Fibroblast of the aortic adventitia (primary cell): Measurements from ENCODE around the gene GLI1. TPM values are rescaled to one million over a fixed set of nuclear protein-coding genes. Genes with fewer than 3 reads are reported as not detected.
A peak's percentile ranks its signal among the peaks of the same experiment; 100 is the strongest.

Experiments
- DNase-seq: peaks from one replicate; pipeline ENCODE4 v3.0.0-alpha.2; 2010; ENCODE audit warnings: low read depth
- H3K4me3 ChIP-seq: 2 replicates; pipeline ENCODE4 v1.5.1; 2011; ENCODE audit warnings: low read depth, mild to moderate bottlenecking, control low read depth, low read length, moderate library complexity
- CTCF ChIP-seq: IDR thresholded peaks from 2 replicates; pipeline ENCODE4 v1.5.1; 2011; ENCODE audit warnings: mild to moderate bottlenecking, low read length, control low read depth, inconsistent platforms; ENCODE audit not compliant: insufficient read depth
- total RNA-seq: library from RNA; depleted of rRNA; stranded (reverse); fragments of >200 nt; gene quantifications from 2 replicates; pipeline ENCODE4 v1.2.3, GENCODE V29; 2012; ENCODE audit warnings: low replicate concordance

GLI1 gene
- total RNA-seq, 1 donor, result 1.1 TPM

DNA sequence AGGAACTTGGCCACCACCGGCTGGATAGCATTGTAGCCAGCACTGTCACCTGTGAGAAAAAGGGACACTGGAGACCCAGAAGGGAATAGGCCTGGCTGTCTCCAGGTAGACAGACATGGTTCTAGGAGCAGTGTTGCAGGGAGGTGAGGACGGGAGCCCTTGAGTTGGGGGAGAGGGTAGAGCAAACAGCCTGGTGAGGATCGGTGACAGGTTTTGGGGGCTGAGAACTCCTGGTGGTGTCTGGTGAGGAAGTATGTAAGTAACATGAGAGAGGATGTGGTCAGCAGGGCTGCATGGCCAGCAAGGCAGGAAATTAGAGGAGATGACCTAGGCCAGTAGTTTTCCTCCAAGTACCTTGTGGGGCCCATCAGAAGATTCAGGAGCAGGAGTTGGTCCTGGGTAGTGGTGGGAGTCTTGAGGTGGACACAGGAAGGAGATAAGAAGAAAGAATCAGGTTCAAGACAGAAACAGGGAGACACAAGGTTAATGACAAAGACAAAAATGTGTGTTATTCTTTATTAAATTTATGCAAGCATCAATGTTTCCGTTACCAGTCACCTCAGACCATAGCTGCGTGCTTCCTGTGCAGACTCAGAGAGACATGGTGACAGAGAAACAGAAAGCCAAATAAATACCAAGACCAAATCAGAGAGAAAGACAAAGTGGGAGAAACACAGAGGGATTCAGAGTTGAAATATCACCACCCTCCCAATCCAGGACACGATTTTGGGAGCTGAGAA lies 20.0 kb downstream of the GLI1 start, which contains the start of gene ARHGAP9:
Gene ARHGAP9, minus strand, starts transcription at position 491 of the 740 bp plus-strand sequence. Its CDS starts 460 bp downstream, at position 31.
- no peak within 1 kb of the TSS for H3K4me3 ChIP-seq
- TF ChIP-seq CTCF, result no peak
- no peak for DNase-seq

DNA sequence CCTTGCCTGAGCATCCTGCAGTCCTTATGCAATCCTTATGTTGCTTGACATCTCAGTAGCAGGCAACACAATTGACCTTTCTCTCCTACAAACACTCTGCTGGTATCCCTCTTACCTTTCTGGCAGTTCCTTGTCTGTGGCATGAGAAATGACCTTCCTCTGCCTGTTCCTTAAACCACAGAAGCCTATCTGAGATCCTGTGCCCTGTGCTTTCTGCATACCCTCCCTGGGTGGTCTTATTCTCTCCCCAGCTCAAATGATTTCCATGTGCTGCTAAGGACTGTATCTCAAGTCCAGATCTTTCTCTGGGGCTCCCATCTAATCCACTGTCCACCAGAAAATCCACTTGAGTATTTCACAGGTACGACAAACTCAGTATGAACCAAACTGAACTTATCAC lies 22.1 kb downstream of the GLI1 start:
- no peak for TF ChIP-seq CTCF
- DNase-seq, result no peak
- H3K4me3 ChIP-seq, result no peak overlapping the region

DNA sequence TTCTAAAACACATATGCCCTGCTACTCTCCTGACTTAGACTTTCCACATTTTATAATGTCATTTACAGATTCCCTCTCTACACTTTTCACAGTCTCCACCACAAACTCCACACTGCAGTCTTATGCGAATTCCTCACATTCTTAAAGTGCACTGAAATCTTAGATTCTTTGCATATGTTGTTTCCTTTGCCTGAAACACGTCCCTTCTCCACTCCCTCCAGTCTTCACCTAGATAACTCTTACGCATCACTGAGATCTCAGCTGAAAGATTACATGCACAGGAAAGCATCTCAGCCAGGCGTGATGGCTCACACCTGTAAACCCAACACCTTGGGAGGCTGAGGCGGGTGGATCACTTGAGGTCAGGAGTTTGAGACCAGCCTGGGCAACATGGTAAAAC lies 23.9 kb downstream of the GLI1 start:
- DNase-seq, result peak; percentile 67
- no peak overlapping the region for H3K4me3 ChIP-seq
- TF ChIP-seq CTCF, result no peak

- no peak for DNase-seq
- H3K4me3 ChIP-seq, result no peak overlapping the region
- TF ChIP-seq CTCF, result no peak
Observed at GRCh38 chr12:57485695-57486094, 26.1 kb downstream of the GLI1 start.

DNA sequence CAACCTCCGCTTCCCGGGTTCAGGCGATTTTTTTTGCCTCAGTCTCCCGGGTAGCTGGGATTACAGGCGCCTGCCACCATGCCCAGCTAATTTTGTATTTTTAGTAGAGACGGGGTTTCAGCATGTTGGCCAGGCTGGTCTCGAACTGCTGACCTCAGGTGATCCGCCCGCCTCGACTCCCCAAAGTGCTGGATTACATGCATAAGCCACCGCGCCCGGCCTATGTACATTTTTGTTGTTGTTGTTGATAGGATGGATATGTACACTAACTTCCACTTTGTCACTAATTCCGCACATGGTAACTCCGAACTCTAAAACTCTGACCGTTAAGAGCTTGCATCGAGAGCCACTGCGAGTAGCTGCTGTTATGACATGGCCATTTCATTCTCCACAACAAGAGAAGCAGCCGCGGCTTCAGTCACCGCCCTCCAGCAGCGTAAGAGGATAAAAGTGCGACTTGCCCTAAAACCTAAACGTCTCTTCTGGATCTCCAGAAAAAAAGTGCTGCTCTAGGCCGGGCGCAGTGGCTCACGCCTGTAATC lies 27.5 kb downstream of the GLI1 start:
- H3K4me3 ChIP-seq, result peak overlapping the region; percentile 57
- TF ChIP-seq CTCF, result no peak
- no peak for DNase-seq

DNA sequence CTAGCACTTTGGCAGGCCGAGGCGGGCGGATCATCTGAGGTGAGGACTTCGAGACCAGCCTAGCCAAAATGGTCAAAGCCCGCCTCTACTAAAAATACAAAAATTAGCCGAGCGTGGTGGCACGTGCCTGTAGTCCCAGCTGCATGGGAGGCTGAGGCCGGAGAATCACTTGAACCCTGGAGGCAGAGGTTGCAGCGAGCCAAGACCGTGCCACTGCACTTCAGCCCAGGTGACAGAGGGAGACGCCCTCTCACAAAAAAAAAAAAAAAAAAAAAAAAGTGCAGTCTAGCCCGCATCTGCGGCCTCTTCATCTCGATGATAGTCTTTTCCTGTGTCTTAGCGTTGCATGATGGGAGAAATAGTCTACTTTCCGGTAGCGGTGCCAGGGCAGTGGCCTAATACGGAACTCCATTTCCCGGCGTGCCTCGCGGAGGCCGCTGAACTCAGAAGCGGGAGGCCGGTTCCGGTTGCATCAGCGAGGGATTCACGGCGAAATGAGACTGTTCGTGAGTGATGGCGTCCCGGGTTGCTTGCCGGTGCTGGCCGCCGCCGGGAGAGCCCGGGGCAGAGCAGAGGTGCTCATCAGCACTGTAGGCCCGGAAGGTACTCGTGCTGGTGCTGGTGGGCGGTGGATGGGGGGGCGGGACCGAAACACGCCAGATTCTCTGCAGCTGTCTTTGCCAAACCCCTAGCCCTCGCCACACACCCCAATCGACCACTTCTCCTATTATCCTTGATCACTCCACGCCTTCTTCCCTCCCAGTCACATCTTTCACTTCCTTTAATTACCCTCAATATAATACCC lies 28.2 kb downstream of the GLI1 start, which contains the start of gene MARS1:
Gene MARS1, plus strand, starts transcription at position 472 of the 805 bp plus-strand sequence. Its CDS starts 23 bp downstream, at position 495.
- peak within 1 kb of the TSS; percentile 99 for H3K4me3 ChIP-seq
- no peak for TF ChIP-seq CTCF
- peak; percentile 97 for DNase-seq
